Mucosa of gallbladder (tissue), 1 donor: ENCODE measurements around the gene ALDH1A1. TPM values are rescaled to one million over a fixed set of nuclear protein-coding genes. Genes with fewer than 3 reads are reported as not detected.

ENCODE experiments used
- DNase-seq: peaks from one replicate; pipeline ENCODE4 v3.0.0-alpha.2; 2020; ENCODE audit warnings: low spot score
- total RNA-seq: library from RNA; stranded (reverse); gene quantifications from one replicate; pipeline ENCODE4 v1.2.1, GENCODE V29; 2021
- donor health status: DM: no; HTN: no; CAD: no.

The ALDH1A1 gene
- total RNA-seq, result 452 TPM

DNA sequence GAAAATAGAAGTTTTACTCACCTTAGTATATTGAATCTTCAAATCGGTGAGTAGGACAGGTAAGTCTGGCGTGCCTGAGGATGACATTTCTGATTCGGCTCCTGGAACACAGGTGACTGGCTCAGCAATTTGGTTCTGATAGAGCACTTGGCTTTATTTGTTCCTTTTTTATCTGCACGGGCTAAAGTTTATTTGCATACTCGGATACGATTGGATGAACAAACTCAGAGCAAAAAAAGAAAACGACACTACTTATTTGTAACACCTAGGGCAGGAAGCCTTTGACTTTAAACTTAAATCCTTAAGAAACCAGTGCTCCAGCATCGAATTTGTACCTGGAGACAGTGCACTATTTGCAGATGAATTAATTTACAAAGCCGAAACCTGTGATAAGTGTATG lies at the start of gene ALDH1A1:
Gene ALDH1A1 (minus strand): TSS at position 140 of the 400 bp plus-strand sequence. CDS start 53 bp downstream, at position 87.
- peak; percentile 69 for DNase-seq

DNA sequence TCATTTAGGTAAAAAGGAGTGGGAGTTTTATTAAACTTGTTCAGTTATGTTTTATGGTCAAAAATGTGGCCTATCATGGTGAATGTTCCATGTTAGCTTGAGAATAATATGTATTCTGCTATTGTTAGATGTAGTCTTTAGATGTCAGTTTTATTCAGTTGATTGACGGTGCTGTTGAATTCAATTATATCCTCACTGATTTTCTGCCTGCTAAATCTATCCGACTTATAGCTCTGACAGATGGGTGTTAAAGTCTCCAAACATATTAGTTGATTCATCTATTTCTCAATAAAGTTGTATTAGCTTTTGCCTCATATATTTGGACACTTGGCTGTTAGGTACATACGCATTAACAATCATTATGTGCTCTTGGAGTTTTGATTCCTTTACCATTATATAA lies 49.0 kb upstream of the ALDH1A1 start:
- no peak for DNase-seq

DNA sequence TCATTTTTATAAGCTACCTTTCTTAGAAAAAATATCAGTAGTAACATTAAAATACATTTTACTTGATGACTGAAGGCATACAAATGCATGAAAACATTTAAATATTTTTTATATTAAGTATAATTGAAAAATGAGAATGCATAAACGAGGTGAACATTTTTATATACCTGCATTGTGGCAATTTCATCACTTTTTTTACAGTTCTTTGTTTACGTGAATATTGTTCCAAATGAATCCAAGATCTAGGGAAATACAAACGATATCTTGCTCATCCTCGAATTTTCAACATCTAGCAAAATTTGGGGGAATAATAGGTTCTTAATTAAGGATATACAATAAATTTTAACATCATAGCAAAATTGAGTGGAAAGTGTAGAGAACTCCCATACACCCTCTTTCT lies 45.5 kb upstream of the ALDH1A1 start:
- DNase-seq, result no peak

DNA sequence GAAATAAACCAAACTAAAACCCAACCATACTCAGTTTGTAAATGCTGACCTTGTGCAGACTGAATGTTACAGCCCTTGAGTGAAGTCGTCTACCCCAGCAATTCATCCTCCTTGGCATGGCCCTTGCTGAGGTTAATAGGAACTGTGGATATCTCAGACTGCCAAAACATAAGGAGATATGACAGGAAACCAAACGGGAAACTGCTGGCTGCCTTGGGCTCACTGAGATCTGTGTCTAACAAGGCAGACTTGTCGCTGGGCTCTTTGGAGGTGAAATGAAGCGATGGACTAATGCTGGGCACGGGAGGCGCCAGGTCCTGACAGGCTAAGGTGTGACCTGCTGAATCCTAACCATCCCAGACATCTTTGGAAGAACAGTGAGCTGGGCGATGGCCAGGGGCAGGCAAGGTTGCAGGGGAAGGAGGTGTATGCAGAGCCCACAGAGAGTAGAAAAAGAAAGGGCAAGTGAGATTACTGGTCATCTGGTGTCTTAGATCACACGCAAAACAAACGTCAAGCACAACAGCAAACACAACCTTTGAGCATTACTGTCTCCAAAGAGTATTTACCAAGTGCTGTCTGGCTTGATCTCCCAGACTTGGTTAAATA lies 44.6 kb upstream of the ALDH1A1 start:
- DNase-seq, result peak; percentile 45

DNA sequence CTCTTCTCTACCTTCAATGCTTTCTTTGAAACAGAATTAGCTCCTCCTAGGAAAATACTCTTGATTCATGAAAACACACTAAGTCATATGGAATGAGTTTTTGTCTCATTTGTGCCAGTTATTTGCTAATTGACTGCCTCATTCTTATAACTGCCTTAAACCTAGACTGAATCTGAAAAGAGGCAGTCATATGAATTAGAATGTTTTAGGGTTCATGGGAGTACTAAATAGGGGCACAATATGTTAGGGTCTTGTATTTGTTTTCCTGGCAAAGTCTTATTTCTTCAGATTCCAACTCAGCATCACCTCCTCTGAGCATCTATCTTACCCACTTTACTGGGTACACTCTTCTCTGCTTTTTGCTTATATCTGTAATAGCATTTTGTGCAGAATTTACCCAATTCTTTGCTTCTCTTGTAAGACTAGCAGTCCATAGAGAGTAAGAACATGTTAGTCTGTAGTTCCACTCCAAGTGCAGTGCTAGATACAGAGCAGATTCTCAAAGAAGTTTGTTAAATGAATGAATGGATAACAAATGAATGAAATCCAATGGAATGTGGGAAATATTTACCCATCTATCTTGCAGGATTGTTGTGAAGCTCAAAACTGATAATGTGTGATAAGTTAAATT lies 43.9 kb upstream of the ALDH1A1 start:
- DNase-seq, result no peak

DNA sequence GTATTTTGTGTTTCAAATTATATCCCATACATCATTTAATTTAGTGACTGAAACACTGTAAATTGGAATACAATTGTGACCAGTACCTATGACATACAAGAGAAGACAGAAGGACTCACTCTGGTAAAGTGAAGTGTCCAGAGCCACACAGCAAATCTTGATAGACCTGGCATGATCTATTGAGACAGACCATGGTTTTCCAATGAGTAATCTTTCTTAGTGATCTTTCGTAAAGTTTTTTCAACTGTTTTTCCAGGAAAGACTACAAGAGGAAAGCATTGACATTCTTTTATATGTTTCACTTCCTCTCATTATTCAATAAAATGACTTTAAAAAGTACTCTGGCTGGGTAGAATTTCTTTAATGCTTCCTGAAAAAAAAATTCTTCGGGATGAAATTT lies 43.3 kb upstream of the ALDH1A1 start:
- no peak for DNase-seq

DNA sequence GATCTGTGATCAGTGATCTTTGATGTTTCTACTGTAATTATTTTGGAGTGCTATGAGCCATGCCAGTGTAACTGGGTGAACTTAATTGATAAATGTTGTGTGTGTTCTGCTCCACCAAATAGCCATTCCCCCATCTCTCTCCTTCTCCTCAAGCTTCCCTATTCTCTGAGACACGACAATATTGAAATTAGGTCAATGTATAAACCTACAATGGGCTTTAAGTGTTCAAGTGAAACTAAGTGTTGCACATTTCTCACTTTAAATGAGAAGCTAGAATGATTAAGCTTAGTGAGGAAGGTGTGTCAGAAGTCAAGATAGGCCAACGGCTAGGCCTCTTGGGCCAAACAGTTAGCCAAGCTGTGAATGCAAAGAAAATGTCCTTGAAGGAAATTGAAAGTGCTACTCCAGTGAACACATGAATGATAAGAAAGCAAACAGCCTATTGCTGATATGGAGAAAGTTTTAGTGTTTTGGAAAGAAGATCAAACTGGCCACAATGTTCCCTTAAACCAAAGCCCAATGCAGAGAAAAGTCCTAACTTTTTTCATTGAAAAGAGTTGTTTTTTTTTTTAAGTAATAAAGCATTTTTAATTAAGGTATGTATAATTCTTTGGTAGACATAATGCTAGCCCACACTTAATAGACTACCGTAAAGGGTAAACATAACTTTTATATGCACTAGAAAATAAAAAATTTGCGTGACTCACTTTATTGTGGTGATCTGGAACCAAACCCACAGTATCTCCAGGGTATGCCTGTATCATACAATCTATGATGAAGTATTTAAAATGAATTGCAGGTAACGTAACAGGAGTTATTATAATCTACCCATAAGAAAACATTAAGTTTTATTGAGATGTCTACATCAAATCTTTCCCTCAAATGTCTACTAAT lies 42.5 kb upstream of the ALDH1A1 start:
- DNase-seq, result no peak

DNA sequence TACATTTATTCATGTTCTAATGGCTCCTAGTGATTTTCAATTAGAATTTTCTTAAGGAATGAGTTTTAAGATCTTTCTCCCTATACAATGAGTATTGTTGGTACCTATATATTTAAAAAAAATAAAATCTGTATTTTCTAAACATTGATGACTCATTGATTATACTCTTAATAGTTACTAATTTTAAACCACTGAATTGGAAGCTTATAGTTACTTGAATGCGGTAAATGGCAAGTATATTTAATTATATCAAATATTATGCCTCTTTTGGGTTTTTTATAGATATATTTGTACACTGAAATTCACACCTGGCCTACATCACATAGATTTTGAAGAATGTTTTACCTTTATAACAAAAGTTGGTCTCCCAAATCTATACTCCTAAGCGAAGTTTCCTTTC lies 38.9 kb upstream of the ALDH1A1 start:
- no peak for DNase-seq

DNA sequence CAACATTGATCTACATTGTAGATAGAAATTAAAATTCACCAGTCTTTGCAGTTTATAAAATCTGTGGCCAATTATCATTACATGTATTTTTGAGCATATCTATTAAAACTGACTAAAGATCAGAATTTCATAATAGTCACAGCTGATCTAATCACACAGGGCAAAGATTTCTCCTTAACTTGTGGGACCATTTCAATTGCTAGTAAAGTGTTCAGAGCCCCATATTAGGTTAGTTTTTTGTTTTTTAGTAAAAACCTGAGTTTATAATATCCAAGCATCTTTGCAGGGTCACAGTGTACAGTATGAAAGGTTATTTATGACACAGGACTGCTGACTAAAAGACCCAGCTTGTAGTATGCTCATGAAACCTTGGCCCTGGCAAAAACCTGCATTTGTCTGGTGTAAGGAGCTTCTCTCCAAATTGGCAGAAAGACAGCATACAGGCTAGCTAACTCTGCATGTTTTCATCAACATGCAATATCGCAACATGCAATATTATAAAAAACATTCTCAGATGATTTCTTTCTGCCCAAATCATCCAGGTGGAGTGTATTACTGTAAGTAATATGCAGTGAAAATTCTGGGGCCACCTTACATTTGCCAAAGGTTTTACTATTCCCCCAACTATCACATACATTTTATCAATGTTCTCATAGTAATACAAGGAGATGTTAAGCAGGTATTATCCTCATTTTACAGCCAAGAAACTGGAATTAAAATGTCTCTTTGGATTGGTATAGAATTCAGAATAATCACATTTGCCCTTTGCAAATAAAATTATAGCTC lies 37.7 kb upstream of the ALDH1A1 start:
- no peak for DNase-seq

DNA sequence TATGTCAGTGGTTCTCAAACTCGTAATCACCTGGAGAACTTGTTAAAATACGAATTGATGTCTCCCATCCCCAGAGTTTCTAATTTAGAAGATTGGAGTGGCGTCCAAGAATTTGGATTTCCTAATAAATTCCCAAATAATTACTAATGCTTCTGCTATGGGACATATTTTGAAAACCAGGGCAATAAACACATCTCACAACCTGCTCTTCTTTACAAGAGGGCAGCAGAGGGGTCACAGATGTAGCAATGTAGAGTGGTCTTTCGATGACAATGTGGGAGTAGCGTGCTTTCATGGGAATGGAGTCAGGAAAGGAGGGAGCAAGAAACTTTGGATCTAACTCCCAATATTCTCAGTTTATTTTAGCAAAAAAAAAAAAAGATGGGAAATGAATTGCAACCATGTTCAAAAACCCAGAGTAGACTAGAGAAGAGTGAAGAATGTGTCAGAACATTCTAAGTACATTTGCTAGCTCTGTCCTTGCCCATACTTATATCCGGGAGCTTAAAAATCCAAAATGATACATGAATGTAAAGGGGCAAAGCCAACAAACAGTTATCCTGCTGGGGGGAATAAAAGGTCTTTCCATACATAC lies 33.8 kb upstream of the ALDH1A1 start:
- no peak for DNase-seq

DNA sequence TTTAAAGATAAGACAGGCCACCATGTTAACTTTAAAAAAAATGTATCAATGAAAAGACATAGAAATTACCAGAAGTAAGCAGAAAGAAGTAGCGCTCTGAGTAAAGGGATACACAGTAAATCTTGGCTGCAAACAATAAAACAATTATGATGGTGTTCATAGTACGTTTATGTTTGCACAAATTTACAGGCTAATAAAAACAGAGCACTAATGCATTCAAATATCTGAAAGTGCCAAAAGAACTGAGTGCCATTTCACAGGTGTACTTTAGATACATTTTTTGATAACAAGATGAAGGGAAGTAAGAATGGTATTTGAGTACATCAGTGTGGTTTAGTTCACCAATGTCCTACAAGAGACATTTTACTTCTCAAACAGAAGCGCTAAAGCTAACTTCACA lies 32.9 kb upstream of the ALDH1A1 start:
- DNase-seq, result no peak

DNA sequence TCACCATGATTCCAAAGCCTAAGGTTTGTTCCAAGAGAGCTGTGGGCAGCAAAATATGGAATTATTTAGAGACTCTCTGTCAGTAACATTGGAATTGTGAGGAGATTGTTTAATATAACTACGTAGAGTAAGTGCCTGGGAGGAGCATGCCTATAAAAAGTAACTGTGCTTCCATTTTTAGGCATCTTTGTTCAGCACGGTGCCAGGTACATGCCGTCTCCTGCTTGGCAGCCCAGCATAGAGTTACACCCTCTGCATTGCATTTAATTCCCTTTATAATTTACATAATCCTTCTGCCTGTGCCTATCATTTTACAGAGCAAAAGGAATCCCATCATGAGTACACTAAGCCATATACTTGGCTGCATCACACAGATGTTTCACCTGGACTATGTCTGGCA lies 32.1 kb upstream of the ALDH1A1 start:
- no peak for DNase-seq

DNA sequence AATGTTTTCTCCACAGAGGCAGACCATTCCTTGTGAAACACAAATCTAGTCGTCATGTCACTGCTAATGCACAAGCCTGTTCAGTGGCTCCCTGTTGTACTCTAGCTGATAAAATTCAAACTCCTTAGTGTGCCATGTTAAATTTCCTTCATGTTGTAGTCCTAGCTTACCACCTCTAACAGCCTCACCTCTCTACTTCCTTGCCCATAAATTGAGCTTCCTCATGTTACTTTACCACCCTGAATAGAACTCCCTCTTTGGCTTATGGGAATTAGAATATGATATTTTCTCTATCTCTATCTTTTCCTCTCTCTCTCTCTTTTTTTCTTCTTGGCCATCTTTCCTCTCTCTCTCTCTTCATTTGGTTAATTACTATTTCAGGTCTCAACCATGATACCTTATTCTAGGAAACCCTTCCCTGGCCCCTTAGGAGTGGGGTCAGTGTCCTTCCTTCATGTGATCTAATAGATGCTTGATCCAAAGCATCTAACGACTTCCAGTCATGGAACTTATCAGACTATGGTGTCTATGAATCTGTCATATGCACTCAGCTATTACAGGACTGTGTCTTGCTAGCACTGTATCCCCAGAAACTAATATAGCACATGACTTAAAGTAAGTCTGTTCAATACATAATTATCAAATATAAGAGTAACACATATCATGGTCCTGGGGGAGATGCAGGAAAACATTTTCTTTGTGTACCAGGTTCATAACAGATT lies 31.5 kb upstream of the ALDH1A1 start:
- DNase-seq, result no peak

DNA sequence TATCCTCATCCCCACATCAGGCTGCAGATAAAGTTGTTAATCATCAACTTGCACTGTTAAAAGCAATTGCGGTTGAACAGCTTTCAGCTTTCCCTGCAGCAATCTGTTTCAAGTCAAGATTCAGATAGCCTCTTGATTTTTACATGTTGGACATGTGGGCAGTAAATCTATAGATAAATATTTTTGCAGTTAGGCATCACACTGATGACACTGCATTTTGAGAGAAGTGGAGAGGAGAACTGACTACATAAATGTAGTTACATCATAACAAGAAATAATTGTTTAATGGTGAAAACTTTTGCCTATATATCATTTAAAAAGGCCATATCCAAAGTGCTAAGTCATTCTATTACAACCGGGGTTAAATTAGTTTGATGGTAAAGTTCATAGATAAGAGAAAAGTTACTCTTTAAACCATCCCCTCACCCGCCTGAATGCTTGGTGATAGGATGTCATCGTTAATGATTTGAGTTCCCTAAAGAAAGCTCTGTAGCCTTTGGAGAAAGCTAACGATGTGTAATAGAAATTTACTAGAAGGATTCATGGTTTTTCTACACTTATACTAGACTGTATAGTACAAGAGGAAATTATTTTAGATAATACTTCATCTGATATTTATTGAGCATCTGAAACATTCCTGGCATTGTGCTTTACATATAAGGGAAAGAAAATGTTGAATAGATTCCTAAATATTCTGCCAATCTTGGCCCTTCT lies 30.8 kb upstream of the ALDH1A1 start:
- DNase-seq, result peak; percentile 21

DNA sequence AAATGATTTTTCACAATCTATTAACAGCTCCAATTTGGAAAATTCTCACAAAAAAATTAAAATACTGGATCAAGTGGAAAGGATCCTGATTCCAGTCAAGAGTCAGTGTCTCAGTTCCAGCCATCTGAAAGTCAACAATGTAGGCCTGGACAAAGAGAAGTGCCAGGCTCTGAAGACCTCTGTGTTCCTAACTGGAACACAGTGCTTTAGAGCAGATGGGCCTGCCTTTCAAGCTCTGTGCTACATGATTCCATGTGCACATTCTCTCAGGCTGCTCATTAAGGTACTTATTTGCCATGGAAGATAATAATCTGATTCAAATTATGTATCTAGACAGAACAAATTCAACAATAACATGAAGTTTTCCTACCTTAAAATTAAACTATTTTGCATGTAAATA lies 30.2 kb upstream of the ALDH1A1 start:
- DNase-seq, result no peak

DNA sequence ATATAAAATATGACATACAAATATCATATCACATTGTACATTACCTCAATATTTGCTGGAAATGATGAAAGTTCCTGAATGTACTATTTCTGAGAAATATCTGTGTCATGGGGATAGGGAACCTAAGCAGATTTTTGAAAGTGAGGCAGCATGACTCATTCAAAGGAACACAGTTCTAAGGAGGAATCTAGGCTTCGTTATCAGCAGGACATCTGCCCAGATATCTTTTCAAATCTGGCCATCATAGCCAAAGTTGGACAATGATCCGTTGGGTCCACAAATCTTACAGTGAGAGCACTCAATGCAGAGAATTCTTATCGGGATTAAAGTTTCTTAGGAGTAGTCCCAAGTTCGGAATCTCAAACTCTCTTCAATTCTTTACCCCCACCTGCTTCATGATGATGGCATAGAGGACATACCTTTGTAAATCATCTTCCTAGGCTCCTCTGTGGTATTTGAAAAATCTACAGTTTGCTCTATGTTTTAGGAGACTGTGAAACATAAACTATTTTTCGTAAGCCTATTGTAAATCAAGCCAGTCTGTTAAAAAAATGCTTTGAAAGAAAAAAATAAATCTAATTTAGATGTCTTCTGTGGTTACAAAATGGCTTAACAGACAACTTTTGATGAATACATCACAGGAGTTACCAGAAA lies 29.4 kb upstream of the ALDH1A1 start:
- no peak for DNase-seq

DNA sequence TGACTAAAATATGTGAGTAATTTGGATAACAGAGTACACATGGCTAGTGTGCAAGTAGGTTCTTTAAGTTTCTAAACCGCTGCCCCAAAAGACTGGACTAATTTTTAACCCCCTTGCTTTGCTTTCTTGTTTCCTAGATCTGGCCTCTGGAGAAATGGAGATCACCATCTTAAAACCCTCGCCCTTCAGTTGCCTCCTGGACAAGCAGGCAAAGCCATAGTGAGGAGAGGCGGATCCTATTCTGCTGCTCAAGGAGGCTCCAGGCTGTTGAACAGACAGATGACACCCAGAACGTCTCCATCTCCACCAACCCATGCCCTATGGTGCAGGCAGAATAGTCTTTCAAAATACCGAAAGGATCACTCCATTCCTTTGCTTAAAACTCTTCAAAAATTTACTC lies 28.6 kb upstream of the ALDH1A1 start:
- no peak for DNase-seq

DNA sequence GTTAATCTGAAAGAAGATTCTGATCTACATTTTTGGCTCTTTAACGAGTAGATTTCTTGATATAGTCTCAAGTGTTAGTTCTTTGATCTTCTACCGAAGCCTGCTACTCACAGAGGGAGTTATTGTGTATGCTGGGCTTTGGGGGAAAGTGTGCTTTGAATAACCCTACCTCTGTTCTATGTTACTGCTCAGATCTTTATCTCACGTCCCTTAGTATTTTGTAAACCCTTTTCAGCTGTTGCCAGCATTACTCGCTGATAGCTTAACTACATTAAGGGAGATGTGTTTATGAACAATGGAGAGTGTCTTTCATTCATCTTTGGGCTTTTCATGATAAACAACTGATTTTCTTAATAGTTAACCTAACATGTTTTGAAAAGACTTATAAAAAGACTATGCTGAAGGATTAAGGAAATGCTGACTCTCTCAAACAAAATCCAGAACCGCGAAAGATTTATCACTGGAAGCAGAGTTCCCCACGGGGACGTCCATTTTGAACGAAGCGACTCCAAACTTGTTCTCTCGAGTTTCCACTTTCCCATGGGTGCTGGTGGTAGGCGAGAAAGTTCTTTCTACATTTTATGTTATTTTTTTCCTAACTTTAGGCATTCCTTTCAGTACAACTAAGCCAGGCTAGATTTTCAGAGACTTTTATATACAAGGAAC lies 27.9 kb upstream of the ALDH1A1 start:
- no peak for DNase-seq

DNA sequence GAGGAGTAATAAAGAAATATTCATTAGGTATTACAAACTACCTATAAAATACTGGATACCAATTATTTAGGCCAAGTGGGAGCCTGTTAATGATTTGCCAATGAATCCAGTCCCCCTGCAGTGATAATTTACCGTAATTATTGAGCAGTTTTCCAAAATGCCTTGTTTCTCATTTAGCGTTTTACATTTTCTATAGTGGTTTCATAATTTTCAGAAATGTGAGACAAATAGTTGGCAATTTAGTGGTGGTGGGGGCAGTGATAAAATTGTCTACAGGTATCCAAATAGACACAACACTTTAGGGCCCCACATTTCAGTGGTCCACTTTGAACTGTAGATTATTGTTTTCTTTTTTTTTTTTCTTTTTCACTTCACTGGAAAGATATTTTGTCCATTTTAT lies 27.3 kb upstream of the ALDH1A1 start:
- no peak for DNase-seq
